HG03066 (cell line): ENCODE data around the gene EMC10.

ENCODE experiments used
- ATAC-seq: cut with Tn5 transposase; IDR thresholded peaks from one replicate; pipeline ENCODE4 v1.9.1; 2021; ENCODE audit warnings: low read depth; ENCODE audit not compliant: unreplicated experiment

EMC10 gene

DNA sequence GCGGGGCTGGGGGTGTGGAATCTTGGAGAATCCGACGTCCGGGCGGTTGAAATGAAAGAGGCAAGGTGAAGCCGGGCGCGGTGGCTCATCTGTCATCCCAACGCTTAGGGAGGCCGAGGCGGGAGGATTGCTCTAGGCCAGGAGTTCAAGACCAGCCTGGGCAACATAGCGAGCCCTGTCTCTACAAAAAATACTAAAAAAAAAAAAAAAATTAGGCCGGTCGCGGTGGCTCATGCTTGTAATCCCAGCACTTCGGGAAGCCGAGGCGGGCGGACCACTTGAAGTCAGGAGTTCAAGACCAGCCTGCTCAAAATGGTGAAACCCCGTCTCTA lies 566 bp downstream of the EMC10 start:
- no peak for ATAC-seq

DNA sequence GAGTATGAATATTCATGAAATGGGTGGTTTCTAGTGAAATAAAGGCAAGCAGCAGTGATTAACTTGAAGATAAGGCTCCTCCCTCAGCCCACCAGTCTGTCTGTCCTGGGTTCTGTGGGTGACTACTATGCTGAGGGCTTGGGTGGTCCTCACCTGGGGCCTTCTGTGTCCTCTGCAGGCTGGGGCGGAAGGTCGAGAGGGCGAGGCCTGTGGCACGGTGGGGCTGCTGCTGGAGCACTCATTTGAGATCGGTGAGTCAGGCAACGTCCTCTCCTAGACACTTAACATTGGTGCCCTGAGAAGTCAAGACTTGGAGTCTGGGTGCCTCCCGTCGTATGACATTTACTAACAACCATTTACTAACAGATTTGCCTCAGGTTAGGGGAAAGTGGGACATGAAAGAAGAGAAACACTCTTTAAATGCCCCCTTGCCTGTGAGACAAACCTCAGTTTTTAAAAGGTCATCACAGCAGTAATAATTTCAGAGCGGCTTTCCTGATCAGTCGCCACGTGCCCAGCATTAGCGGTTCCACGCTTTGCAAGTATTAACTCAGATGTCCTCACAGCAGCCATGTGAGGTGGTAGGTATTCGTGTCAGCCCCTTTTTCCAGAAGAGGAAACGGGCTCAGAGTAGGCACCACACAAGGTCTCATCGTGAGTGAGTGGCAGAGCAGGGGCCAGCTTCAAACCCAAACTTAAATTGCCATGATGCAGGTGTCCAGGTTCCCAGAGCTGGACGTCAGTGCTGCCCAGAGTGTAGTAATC lies 1.6 kb downstream of the EMC10 start:
- ATAC-seq: no peak

DNA sequence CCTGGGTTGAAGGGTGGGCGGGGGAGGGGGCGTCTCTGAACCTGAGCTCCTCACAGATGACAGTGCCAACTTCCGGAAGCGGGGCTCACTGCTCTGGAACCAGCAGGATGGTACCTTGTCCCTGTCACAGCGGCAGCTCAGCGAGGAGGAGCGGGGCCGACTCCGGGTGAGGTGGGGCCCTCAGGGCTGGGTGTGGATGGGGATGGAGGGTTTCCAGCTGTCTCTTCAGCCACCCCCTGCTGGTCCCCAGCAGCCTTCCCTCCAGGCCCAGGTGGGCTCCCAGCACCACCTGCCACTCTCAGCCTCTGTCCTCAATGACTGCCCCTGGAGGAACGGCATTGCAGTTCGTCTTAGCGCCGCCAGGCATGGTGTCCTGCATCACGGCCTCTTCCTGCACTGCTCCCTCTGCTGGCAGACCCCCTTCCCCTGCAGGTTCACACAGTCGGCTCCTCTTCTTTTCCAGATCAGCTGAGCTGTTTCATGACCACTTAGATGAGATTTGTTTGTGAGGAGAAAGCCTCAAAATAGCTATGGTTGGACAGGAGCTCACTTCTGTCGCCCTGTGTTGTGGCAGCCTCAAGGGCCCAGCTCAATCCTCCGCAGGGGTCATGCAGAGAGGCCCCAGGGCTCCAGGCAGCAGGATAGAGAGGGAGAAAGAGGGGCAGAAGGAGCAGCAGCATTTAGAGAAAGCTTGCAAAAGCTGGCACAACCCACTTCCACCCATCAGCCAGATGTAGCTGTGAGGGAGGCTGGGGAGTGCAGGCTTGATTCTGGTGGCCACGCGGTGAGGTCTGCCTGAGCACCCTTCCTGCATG lies 2.8 kb downstream of the EMC10 start:
- ATAC-seq: no peak

DNA sequence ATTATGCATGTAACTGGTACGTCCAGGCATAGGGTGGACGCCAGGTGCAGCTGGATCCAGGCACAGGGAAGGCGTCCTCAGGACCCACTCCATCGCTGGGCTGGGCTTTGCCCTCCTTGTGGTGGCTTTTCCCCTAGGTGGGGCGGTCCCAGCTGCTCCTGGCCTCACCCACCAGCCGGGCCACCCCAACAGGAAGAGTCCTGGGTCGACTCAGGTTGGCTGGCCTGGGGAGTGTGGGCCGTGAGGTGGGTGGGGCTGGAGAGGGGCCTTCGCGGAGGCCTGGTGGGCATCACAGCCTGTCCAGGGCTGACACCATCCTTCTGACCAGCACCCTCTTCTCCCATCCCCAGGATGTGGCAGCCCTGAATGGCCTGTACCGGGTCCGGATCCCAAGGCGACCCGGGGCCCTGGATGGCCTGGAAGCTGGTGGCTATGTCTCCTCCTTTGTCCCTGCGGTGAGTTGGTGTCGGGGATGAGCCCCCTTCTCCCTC lies 3.5 kb downstream of the EMC10 start:
- no peak for ATAC-seq

DNA sequence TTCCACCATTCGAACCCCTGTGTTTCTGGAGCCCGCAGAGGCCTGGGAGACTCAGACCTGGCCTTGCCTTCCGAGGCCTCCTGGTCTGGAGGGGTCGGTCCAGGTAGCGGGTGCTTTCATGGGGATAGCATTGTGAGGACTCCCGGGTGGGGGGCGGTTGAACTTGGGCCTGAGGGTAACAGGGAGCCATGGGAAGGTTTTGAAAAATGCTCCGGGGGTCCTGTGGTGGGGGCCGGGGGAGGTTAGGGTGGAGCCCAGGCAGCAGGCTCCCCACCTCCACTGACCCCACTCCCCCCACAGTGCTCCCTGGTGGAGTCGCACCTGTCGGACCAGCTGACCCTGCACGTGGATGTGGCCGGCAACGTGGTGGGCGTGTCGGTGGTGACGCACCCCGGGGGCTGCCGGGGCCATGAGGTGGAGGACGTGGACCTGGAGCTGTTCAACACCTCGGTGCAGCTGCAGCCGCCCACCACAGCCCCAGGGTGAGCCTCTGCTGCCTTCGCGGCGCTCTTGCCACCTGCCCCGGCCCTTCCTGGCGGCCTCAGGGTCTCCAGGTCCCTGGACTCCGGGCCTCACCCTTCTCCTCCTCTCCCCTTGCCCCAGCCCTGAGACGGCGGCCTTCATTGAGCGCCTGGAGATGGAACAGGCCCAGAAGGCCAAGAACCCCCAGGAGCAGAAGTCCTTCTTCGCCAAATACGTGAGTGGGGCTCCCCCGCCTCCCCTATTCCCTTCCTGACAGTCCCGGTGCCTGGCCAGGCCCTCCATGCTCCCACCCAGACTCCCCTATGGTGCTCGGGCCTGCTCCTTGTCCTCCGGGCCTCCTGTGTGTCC lies 4.2 kb downstream of the EMC10 start:
- ATAC-seq: no peak

DNA sequence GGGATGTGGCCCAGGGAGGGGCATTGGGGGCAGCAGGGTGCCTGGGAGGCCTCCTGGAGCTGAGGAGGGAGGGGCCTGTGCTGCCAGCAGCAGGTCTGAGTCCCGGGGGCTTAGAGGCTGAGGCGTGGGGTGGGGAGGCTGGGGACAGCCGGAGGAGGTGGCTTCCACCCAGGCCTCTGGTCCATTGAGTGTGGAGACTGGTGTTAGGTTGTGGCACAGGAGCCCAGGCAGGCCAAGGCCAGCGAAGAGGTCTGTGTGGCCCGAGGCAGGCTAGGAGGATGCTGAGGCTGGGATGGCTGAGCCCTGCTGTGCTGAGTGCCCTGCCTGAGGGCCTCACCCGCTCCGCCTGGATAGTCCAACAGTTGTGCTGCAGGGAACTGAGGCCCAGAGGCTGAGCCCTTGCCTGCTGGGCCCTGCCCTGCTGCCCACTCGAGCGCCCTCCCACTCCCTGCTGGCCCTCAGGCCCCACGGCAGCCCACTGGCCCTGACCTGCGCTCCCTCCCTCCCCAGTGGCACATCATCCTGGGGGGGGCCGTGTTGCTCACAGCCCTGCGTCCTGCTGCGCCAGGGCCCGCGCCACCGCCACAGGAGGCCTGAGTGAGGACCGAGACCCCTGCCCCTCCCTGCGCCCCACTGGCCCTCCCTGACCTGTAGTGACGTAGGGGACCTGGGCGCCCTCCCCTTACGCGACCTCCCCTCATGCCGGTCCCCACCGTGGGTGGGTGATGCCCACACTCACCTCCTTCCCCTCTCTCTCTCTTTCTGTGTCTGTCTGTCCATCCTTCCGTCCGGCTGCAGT lies 5.2 kb downstream of the EMC10 start:
- ATAC-seq: no peak

DNA sequence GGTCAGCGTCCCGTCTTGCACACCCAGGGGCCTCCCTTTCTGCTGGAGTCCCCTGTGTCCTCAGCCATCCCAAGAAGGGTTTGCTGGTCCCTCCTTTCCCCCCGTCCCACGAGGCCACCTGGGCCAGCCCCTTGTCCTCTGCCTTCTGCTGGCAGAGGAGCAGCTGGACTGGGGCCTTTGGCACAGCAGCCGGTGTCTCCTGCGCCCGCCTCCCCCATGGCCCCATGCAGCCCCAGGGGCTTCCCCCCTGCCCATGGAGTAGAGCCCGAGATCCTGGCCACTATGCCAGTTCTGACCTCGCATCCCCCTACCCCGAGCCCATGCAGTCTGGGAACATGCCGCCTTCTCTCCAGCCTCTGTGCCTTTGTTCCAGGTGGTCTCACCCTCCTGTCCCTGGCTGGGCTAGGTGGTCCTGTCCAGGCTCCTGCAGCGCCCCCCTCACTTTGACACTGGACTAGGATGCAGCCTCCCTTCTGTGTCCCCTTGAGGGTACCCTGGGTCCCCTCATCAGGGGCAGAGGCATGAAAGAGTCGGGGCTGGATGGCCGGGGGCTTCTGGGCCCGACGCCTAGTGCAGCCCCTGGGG lies 6.1 kb downstream of the EMC10 start:
- ATAC-seq: no peak

DNA sequence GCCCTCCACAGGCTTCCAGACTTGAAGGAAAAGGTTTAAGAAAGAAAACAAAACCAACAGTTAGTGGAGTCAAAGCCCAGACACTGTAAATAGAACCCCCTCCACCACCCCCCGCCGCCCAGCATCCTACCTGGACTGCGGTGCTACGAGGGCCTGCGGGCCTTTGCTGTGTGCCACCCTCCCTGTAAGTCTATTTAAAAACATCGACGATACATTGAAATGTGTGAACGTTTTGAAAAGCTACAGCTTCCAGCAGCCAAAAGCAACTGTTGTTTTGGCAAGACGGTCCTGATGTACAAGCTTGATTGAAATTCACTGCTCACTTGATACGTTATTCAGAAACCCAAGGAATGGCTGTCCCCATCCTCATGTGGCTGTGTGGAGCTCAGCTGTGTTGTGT lies 6.6 kb downstream of the EMC10 start:
- no peak for ATAC-seq

DNA sequence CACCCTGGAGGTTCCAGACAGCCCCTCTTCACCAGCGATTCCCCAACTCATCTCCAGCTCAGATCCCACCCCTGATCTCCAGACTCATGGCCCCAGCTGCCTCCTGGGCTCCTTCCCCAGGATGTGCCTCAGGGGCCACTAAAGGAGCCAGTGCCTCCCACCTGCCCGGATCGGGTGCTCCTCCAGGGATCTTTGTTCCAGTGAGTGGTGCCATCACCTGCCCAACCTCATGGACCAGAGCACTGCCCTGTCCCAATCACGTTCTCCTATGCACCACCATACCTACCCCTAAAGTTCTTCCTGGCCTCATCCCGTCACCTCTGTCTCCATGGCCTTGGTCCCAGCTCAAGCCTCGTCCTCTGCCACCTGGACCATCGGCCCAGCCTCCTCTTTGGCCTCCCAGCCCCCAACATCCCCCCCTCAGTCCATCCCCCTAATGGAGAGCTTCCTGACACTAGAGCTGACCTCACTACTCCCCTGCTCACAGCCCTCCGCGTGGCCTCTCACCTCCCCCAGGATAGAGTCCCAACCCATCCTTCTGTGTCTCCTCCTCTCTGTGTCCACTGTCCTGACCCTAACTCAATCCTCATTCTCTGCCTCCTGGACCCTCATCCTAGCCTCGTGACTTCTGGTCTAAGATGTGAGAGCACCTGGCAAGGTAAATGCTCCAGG lies 9.1 kb downstream of the EMC10 start:
- ATAC-seq: no peak

DNA sequence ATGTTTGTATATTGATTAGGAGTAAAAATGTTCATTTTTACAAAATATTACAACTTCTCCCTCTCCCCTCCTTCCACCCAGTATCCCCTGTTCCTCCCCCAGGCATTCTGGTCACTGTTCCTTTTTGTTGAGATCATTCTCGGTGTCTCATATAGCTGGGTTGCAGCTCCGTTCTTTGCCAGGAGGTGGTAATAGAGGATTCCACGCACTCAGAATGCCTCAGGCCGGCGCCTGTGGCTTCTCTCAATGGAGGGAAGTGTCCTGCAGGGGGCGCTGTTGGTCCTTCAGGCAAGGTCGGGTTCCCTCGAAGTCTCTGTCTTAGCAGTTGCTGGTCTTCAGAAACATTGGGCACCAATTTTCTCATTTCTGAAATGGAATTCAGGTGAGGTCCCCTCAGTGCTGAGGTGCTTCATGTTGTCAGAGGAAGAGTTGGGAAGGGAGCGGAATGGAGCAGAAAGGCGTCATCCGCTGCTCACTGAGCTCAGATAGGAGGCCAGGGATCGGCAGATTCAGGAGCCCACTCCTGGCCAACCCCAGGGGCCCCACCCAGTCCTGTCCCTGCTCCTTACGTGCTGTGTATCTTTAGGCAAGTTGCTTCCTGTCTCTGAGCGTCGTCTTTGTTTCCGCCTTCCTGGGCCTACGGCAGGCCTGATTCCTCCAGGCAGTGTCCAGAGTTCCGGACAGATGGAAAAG lies 10.7 kb downstream of the EMC10 start:
- no peak for ATAC-seq

DNA sequence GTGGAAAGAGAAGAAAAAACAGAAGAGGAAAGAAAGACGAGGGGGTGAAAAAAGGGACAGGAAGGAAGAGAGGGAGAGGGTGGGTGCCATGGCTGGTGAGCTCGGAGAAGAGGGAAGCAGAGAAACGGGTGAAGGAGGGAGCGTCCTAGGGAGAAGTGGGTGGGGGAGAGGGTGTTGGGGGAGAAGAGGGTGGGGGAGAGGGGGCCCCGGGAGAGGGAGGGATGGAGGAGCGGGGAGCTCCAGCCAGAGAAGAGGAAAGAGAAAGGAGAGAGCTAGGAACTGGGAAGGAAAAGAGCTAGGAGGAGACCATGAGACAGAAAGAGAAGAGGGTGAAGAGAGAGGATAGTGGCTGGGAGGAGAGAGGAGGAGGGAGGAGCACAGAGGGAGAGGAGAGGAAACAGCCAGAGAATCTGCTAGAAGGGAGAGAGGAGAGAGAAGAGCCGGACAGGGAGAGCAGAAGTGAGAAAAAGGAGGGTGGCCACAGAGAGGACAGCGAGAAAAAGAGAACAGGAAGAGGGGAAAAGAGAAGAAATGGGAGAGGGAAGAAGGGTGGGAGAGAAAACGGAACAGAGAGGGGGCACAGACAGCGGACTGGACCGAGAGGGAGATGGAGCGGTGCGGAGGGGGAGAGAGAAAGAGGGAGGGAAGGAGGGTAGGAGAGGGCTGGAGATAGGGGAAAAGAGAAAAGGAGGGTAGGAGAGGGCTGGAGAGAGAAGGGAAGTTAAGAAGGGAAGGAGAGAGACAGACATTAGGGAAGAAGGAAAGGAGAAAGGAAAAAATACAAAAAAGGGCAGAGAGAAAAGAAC lies 12.3 kb downstream of the EMC10 start:
- no peak for ATAC-seq

DNA sequence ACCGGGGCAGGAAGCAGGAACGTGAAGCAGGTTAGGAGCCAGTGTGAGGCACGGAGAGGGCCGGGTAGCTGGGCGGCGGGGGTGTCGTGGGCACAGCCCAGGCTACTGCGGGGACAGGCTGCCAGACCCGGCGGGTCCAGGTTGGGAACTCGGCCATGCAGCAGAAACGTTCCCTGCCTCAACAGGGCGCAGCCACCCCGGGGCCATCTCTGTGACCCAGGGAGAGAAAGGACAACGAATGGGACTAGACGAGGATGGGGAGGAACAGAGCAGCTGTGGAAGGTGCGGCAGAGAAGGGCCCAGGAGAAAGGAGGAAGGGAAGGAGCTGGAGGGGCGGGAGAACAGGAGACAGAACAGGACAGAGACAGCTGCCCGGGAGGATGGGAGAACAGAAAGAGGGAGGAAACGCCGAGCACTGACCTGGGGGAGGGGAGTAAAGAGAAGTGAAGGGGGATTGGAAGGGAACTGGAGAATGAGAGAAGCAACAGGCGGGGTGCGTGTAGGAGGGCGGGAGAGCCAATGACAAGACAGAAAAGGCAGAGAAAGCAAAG lies 13.2 kb downstream of the EMC10 start:
- no peak for ATAC-seq

DNA sequence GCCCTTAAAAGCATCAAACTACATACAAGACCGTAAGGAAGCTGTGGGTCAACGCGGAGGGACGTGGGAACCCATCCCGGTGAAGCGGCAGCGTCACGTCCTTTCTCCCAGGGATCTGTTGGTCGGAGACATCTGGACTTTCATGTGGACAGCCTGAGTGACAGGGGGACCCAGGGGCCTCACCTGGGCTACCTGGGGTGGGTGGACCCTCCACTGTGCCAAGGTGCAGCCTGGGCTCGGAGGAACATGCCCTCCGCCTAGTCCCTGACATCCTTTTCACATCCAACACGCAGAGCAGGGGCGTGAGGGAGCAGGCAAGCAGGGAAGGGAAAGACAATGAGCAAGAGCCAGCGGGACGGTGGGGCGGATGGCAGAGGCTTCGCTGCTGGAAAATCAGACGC lies 14.1 kb downstream of the EMC10 start:
- no peak for ATAC-seq

DNA sequence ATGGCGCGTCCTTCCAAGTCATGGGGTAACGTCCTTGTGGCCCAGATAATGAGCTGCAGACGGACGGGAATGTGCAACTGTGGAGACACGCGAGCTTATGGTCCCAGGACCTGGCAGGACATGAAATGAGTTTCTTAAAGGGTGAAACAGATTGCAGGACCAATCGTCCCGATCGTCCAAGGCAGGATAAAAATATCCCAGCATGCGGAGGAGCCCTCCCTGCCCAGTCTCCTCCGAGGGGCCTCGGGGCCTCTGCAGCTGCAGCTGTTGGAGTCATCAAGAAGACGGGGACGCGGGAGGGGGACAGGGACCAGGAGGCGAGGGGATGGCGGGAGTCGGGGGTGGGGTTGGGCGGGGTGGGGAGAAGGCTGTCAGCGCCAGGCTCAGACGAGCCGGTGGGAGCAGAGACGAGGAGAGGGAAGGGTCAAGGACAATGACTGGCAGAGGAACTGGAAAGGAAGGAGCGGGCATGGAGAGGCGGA lies 14.7 kb downstream of the EMC10 start:
- no peak for ATAC-seq

DNA sequence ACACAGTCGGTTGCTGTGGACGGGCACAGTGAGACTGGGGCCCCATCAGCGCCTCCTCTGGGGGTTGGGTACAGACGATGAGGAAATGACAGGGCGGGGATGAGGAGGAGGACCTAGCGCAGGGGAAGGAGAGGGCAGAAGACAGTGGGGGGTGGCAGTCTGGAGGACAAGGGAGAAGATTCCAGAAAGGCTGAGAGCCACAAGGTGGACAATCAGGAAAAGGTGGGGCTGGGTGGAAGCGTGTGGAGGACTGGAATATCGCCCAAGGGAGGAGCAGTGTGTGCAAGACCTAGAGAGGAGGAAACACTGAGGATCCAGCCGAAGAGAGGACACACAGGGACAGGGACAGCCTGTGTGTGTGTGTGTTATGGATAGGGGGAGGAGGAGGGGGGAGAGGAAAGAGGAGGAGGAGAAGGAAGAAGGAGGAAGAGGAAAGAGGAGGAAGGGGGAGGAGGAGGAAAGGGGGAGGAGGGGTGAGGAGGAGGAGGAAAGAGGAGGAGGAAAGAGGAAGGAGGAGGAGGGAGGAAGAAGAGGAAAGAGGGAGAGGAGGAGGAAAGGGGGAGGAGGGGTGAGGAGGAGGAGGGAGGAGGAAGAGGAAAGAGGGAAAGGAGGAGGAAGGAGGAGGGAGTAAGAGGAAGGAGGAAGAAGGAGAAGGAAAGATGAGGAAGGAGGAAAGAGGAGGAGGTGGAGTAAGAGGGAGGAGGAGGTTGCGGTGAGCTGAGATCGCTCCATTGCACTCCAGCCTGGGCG lies 16.2 kb downstream of the EMC10 start:
- no peak for ATAC-seq

DNA sequence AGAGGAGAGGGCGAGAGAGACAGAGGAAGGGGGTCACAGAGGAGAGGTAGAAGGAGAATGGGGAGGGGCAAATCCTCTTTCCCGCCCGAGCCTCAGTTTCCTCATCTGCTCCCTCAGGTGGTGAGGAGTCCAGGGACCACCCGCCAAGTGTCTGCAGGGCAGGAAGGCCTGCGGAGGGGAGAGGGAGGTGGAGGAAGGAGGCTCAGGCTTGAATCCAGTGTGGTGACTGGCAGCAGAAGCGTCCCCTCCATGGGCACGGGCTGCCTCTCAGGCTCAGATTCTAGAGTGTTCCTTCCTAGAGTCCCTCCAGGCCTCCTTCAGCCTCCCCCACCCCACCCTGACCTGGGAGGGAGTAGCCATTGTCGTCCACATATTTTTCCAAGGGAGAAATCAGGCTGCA lies 16.9 kb downstream of the EMC10 start:
- no peak for ATAC-seq
